Liver (tissue), 9 donors: Measurements from ENCODE around the gene DNAJC22. TPM values are rescaled to one million over a fixed set of nuclear protein-coding genes. Genes with fewer than 3 reads are reported as not detected.
A peak's percentile ranks its signal among the peaks of the same experiment; 100 is the strongest.

Source experiments
- DNase-seq: peaks from one replicate; pipeline ENCODE4 v3.0.0-alpha.2; 2017; ENCODE audit warnings: low spot score
- H3K27ac ChIP-seq, 2 donors: one replicate each; pipeline ENCODE4 v1.7.0; 2013; ENCODE audit warnings: inconsistent platforms in 2 of 2, low read length in 2 of 2, control low read depth in 1 of 2, low read depth in 1 of 2, mild to moderate bottlenecking in 1 of 2
- H3K27me3 ChIP-seq, 4 donors: one replicate each; pipeline versions ENCODE4 v1.6.1 to v1.7.0; 2013; ENCODE audit warnings: low read length in 3 of 4, inconsistent platforms in 1 of 4, mild to moderate bottlenecking in 1 of 4, moderate library complexity in 1 of 4; ENCODE audit not compliant: control insufficient read depth in 4 of 4, insufficient read depth in 4 of 4
- H3K36me3 ChIP-seq, 4 donors: one replicate each; pipeline versions ENCODE4 v1.6.1 to v1.7.0; 2013; ENCODE audit warnings: low read length in 3 of 4, mild to moderate bottlenecking in 3 of 4, low read depth in 1 of 4, moderate library complexity in 1 of 4; ENCODE audit not compliant: control insufficient read depth in 4 of 4, insufficient read depth in 3 of 4
- H3K4me1 ChIP-seq, 4 donors: one replicate each; pipeline versions ENCODE4 v1.6.1 to v1.7.0; 2013; ENCODE audit warnings: low read length in 3 of 4, mild to moderate bottlenecking in 3 of 4, moderate library complexity in 1 of 4; ENCODE audit not compliant: control insufficient read depth in 4 of 4, insufficient read depth in 4 of 4
- H3K4me3 ChIP-seq, 3 donors: one replicate each; pipeline versions ENCODE4 v1.6.1 to v1.7.0; 2013; ENCODE audit warnings: low read length in 3 of 3, control low read depth in 1 of 3, low read depth in 1 of 3, mild to moderate bottlenecking in 1 of 3
- H3K9ac ChIP-seq, 2 donors: one replicate each; pipeline ENCODE4 v1.7.0; 2013; ENCODE audit warnings: low read length in 2 of 2, mild to moderate bottlenecking in 2 of 2, moderate library complexity in 2 of 2, control low read depth in 1 of 2, low read depth in 1 of 2
- H3K9me3 ChIP-seq, 4 donors: one replicate each; pipeline versions ENCODE4 v1.6.1 to v1.7.0; 2013; ENCODE audit warnings: low read length in 3 of 4; ENCODE audit not compliant: control insufficient read depth in 4 of 4
- CTCF ChIP-seq: fragments of 150-350 bp; IDR thresholded peaks from 2 replicates; pipeline ENCODE4 v1.5.1; 2017; ENCODE audit warnings: improper control_type of control experiment, low read depth, low read length; ENCODE audit not compliant: missing input control
- EGR1 ChIP-seq, 2 donors: IDR thresholded peaks; 2 replicates each; pipeline ENCODE4 v1.6.1; 2016 to 2018; ENCODE audit warnings: antibody characterized with exemption in 2 of 2, low read depth in 2 of 2
- FOXA2 ChIP-seq: IDR thresholded peaks from 2 replicates; pipeline ENCODE4 v1.6.1; 2016; ENCODE audit warnings: antibody characterized with exemption
- GABPA ChIP-seq, 2 donors: IDR thresholded peaks in 1 of 2; conservative IDR thresholded peaks in 1 of 2; 2 replicates each; pipeline ENCODE4 v1.6.1; 2016; ENCODE audit warnings: antibody characterized with exemption in 2 of 2, mild to moderate bottlenecking in 1 of 2, moderate library complexity in 1 of 2
- HNF4A ChIP-seq, 2 donors: conservative IDR thresholded peaks; 2 replicates each; pipeline ENCODE4 v1.6.1; 2016; ENCODE audit warnings: antibody characterized with exemption in 2 of 2, mild to moderate bottlenecking in 2 of 2
- JUND ChIP-seq, 2 donors: IDR thresholded peaks; 2 replicates each; pipeline ENCODE4 v1.6.1; 2016; ENCODE audit warnings: antibody characterized with exemption in 2 of 2
- NR2F2 ChIP-seq: IDR thresholded peaks from 2 replicates; pipeline ENCODE4 v1.6.1; 2016; ENCODE audit warnings: antibody characterized with exemption
- RAD21 ChIP-seq, 2 donors: IDR thresholded peaks; 2 replicates each; pipeline ENCODE4 v1.6.1; 2016; ENCODE audit warnings: antibody characterized with exemption in 2 of 2, mild to moderate bottlenecking in 2 of 2
- REST ChIP-seq: IDR thresholded peaks from 2 replicates; pipeline ENCODE4 v1.6.1; 2016; ENCODE audit warnings: antibody characterized with exemption, mild to moderate bottlenecking
- TAF1 ChIP-seq: conservative IDR thresholded peaks from 2 replicates; pipeline ENCODE4 v1.6.1; 2016; ENCODE audit warnings: antibody characterized with exemption, mild to moderate bottlenecking
- YY1 ChIP-seq: IDR thresholded peaks from 2 replicates; pipeline ENCODE4 v1.6.1; 2016; ENCODE audit warnings: antibody characterized with exemption, mild to moderate bottlenecking
- ZBTB33 ChIP-seq: IDR thresholded peaks from 2 replicates; pipeline ENCODE4 v1.6.1; 2016; ENCODE audit warnings: antibody characterized with exemption
- WGBS: extraction: QIAGEN DNeasy Blood & Tissue Kit; methylation state at CpG from one replicate; pipeline ENCODE4 v1.1.7; 2013; 5-methylcytosine and 5-hydroxymethylcytosine counted together
- polyA plus RNA-seq, 2 donors: library from polyadenylated mRNA; stranded (reverse) in 1 of 2; unstranded in 1 of 2; fragments of 200-250 nt in 1 of 2; fragments of >200 nt in 1 of 2; fragmentation: Nextera tagmentation in 1 of 2; extraction: Ambion mirVana in 1 of 2; gene quantifications; one replicate each; pipeline versions ENCODE4 v1.2.1 to v1.2.3, GENCODE V29; 2013 to 2015
- total RNA-seq, 2 donors: library from RNA; depleted of rRNA; stranded (reverse); fragments of >200 nt; gene quantifications; one replicate each; pipeline ENCODE4 v1.2.3, GENCODE V29; 2014
- TF ChIP-seq, protein P1 (sequence below): IDR thresholded peaks from 2 replicates; pipeline ENCODE4 v1.6.1; 2016; ENCODE audit warnings: antibody characterized with exemption
- donor health status: healthy.
- donor health status: healthy.
- donor health status: healthy.
- donor health status: healthy.
- donor health status: healthy.

The DNAJC22 gene
- total and polyA plus RNA-seq, 4 donors: 16.6 to 49.4 (median 28.2) TPM

DNA sequence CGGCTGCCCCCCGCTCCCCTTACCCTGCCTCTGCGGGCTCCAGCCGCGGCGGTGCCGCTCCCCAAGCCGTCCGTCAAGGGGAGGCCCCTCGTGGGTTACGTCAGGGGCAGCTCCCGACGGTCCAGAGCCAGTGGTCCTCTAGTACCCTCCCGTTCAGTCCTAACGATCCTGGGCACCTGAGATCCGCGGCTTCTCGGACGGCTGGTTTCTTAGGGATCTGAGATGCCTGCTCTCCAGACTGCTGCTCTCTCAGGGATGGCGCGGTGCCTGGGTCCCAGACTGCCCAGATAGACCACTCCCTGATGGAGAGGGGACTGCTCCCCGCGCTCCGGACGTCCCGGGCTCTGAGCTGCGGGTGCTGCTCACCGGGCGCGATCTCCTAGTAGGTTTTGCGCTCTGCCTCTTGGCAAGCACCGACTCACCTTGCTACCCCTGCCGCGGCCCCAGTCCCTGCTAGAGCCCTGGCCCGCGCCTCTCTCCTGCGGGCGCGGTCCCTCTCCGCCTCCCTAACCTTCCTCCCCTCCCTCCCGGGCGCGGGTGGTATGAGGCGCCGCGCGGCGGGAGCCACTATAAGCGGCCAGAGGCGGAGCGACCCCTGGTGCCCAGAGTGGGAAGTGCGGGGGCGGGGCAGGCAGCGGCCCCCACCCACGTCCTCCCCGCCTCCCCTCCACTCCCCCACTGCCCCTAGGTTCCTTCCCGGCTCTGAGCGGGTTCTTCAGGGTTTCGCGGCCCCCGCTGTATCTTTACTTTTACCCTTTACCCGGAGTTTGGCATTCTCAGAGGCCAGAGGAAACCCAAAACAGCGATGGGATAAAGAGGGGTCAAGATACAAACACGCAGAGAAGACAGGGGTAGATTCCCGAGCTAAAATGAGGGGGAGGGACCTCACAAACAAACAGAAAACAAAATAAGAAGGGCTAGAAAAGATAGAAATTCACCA is 9.8 kb upstream of the DNAJC22 start, which contains the start of gene C1QL4:
TSS of gene C1QL4 (minus strand) at position 544 of the 940 bp plus-strand sequence. CDS start 711 bp downstream, outside the sequence.
- no peak within 1 kb of the TSS for H3K9ac ChIP-seq
- no peak for TF ChIP-seq TAF1
- TF ChIP-seq CTCF: peak; percentile 80
- TF ChIP-seq RAD21 (IDR thresholded peaks at IDR 0.05): peak; percentile 33 to 66
- peak in 1 of 2 donors; percentile 47 for TF ChIP-seq EGR1 (IDR thresholded peaks at IDR 0.05; ENCODE audit: low read depth in 2 of 2)
- no peak for TF ChIP-seq YY1
- H3K36me3 ChIP-seq: no peaks in the 10 kb centered on the region
- peaks cover 0 to 13% (median 4%) of the 10 kb centered on the region in 4 donors for H3K27me3 ChIP-seq
- 5% methylated on average over 65 of the region's 65 CpGs for WGBS
- peak; percentile 90 for DNase-seq
- H3K27ac ChIP-seq: no peak within 1 kb of the TSS
- peak within 1 kb of the TSS in 2 of 3 donors; percentile 28 to 37 for H3K4me3 ChIP-seq
- H3K4me1 ChIP-seq: peaks cover 0 to 12% (median 8%) of the 10 kb centered on the region in 4 donors
- no peaks in the 10 kb centered on the region for H3K9me3 ChIP-seq

- Histone ChIP-seq H3K4me1 (peaks cover 10 to 30% (median 22%) of the 10 kb centered on the region in 4 donors), H3K27me3 (peaks cover 0 to 10% (median 4%) of the 10 kb centered on the region in 4 donors), H3K36me3 (no peaks in the 10 kb centered on the region), H3K9me3 (no peaks in the 10 kb centered on the region), H3K27ac (no peak overlapping the region), H3K4me3 (no peak overlapping the region), H3K9ac (no peak overlapping the region)
- WGBS: 75% methylated on average over 6 of the region's 6 CpGs
- TF ChIP-seq YY1 (no peak), HNF4A (conservative IDR thresholded peaks at IDR 0.05) (no peak), REST (no peak), GABPA (IDR thresholded peaks at IDR 0.05 in 1 of 2, conservative IDR thresholded peaks at IDR 0.05 in 1 of 2) (no peak), JUND (IDR thresholded peaks at IDR 0.05) (no peak), NR2F2 (no peak), FOXA2 (no peak), ZBTB33 (no peak)
- TF ChIP-seq, protein P1, sequence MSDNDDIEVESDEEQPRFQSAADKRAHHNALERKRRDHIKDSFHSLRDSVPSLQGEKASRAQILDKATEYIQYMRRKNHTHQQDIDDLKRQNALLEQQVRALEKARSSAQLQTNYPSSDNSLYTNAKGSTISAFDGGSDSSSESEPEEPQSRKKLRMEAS: no peak
- no peak for DNase-seq
Measured at GRCh38 chr12:49338830-49339463, 7.7 kb upstream of the DNAJC22 start.
